GOT3 (cell line): ENCODE measurements around the gene CLDND1.

Experiments used
- DNase-seq: peaks from one replicate; lab custom pipeline; 2025; ENCODE audit warnings: mixed read lengths; lab: John Stamatoyannopoulos, UW

Gene CLDND1

DNA sequence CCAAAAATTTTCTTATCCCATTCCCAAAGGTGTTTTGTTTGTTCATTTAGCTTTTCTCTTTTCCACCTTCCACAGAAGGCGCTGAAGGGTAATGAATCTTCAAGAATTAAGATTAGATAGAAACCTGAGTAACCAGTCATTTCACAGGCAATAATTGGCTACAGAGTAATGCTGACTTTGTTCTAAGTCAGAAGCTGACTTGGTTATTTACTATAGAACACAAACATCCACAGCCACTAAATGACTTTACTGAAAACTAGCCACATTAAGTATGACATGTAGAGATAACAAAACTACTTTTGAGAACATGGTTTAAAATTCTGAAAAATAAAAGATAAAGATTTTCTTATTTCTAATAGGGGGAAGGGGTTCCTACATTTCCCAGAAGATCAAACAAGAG, 7.8 kb downstream of the CLDND1 start:
- DNase-seq: no peak

DNA sequence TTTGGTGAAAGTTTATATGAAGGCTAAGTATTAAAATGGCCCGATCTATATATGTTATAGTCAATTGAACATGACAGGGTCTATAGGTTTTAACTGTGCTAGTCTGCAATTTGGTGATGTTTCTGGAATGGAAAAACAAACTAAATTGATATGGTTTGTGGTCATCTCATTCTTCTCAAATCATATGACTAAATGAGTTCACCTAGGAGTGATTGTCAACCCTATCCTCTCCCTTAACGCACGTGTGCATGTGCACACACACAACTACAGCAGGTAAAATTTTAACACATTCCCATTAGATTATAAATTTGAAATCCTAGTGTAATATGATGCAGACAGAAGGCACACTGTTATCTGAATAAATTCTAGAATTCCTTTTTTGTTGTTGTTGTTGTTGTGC, 9.0 kb downstream of the CLDND1 start:
- no peak for DNase-seq

DNA sequence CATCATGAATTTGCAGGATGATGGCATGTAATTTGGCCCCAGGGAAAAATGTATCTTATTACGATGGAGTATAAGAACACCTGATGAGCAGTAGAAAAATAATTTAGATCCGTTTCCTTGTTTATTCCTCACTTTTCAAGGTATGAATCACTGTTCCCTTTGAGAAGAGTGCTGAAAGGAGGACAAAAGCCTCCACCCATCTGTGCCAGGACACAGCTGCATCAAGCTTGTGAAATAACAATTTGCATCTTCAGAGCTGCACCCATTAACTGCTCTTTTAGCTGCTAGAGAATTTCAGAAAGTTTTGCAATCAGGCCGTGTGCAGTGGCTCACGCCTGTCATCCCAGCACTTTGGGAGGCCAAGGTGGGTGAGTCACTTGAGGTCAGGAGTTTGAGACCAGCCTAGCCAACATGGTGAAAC, 9.6 kb downstream of the CLDND1 start:
- DNase-seq: no peak

DNA sequence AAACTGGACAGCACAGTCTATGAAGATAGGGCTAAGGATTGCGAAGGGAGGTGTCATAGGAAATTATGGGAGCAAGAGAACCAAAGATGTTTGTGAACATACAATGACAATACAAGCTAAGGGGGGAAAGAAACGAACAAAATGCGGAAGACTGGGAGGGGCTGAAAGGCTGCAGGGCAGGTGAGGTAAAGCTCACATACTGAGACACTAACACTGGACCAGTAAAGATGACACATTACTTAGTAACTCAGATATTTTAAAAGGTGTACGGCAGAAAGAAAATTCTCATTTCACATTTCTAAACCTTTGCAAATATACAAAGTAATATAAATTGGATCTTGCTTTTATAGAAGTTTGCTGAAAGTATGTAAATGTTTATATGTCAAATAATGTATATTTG, 10.1 kb downstream of the CLDND1 start:
- DNase-seq: no peak

DNA sequence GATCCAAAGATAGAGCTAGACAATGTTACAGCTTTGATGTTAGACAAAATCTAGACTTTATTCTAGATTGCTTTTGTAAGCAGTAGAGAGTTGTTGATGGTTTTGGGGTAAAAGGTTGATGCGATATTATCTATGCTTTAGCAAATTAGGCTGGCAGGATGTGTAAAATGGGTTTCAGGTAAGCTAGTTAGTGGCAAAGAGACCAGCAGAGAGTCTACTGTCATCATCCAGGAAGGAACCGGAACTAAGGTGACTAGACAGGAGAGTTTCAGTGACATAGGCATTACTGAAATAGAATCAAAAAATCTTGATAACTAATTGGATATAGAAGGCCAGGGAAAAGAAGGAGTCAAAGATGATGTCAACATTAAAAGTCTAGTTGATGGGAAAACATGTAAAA, 14.1 kb downstream of the CLDND1 start:
- no peak for DNase-seq

DNA sequence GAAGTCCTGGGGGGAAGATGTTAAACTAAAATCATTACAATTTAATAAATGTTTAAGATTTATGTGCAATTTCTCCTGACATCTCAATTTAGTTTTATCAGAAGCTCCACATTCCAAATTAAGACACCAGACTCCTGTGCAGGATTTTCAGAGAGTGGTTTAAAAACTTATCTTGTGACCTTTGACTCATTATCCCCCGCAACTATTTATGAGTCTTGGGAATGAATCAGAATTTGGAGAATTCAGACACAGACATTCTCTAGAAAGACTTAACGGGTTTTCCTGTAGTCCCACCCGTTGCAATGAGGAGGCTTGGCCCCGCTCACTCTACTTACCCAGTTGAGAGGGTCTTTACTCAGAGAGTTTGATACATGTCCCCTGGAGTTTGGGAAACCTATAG, 18.2 kb downstream of the CLDND1 start:
- DNase-seq: no peak

DNA sequence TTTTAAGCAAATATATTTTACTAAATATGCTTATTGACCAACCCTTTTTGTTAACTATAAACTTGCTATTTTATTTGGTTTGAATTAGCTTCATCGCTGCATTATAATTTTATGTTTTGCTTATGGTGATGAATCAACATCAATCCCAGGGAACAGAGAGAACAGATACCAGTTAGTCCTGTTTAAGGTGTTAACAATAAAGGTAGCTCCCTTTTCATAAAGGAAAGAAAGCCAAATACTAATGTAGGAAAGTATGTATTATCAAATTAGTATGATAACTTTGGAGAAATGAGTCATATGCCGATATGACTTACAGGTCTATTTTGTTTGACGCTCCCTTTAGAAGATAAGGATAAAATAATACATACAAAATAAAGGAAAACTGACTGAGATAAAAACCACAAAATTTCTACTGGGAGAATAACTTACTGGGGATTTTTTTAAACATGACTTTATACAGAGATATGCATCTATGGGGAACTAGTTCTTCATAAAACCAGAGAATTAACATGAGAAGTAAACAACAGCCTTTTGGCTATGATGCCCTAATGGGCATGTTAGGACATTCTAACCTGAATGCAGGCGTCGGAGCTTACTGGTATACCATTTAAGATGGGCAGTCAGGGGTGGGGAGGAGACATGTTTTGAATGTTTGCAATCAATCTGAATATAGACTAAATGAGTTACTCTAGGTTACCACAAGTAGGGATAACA, 20.7 kb downstream of the CLDND1 start:
- DNase-seq: no peak

DNA sequence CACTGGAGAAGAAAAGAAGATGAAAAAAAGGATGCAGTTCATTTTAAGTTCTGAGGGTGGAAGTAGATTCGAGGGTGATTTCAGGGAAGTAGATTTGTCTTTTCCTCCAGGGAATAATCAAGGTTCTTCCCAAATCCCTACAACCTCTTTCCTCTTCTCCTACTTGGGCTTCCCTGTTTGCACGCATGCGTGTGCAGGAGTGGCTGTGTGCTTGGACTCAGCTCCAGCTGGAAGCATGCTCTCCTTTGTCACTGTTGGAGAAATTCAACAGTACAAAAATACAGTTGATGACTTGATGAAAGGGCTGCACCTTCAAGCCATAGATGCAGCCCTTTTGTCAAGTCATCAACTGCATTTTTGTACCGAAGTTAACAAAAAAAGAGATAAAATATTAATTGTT, 21.4 kb downstream of the CLDND1 start:
- DNase-seq: no peak

DNA sequence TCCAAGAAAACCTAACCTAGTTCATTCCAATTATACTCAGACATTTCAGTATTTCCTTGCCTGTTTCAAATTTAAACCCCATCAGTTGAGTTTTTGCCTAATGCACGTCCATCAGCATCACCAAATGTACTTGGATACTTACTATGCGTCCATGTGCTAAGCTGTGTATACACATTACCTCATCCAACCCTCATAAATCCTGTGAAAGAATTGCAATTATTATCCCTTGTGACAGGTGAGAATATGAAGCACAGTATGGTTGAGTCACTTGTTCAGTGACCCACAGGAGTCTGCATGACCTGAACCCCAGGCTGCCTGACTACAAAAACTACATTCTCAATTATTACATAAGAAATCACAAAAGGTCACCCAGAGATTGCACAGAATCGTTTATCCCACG, 22.7 kb downstream of the CLDND1 start:
- no peak for DNase-seq

DNA sequence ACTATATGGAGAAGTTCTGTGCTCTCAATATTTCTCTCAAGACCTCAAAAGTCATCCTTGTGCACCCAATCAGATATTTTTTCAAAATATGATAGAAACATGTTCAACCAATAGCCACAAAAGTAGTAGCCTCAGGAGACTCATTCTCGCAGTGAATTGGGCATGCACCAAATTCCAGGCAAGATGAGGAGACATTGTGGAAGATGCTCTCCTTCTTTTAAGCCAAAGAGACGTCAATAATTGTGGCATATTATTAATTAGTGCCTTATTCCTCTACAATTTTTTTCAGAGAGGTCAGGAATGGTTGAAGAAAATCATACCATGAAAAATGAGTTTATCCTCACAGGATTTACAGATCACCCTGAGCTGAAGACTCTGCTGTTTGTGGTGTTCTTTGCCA, 25.3 kb downstream of the CLDND1 start, which contains the start of gene OR5K2:
Gene OR5K2, plus strand, starts transcription at position 301 of the 400 bp plus-strand sequence. Its CDS starts 0 bp downstream, at position 301.
- DNase-seq: no peak

DNA sequence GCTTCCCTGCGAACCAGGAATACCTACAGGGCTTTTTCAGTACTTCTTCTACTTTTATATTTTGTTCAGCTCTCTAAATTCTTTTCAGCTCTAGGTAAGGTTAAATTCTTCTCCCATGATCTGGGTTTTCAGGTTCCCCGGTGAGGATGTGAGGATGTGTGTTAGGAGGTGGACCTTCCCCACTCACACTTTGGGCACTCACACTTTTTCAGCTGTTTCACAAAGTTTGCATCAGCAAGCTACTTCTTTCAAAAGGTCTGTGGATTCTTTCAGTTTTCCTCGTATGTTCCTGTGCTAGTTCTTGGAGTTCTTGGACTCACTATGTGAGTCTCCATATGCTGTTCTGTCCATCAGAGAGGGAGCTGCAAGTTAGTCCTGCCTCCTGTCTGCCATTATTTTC, 39.1 kb downstream of the CLDND1 start:
- no peak for DNase-seq

DNA sequence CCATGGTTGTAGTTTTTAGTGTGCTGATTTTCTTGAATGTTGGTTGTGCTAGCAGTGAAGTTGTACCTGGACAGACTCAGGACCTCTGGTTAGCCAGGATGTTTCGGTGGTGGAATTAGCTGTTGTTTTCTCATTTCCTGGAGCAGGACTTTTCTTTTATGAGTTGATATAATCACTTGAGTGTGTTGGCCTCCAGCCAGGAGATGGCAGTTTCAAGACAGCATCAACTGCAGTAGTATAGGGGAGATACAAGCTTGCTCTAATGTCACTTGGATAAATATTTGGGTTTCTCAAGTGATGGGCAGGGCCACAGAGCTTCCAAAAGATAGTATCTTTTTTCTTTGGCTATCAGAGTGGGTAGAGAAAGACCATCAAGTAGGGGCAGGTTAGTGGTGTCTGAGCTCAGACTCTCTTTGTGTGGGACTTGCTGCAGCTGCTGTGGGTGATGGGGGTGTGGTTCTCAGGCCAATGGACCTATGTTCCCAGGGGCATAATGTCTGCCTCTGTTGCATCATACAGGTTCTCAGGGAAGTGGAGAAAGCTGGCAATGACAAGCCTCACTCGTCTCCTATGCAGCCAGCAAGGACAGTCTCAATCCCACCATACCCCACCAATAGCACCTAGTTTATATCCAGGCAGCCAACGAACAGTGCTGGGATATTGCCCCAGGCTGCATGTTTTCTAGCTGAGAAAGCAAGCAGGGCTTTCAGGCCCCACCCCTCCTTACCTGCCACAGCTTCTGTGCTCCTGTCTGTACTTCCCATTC, 39.8 kb downstream of the CLDND1 start:
- no peak for DNase-seq
